HG03064 (cell line): Measurements from ENCODE around the gene RO60.
"Not testable (repeated sequence)": the region's sequence is repeated elsewhere in the genome, so short reads cannot be mapped to it uniquely, and the experiment has no call there.

ENCODE experiments used
- ATAC-seq: cut with Tn5 transposase; IDR thresholded peaks from one replicate; pipeline ENCODE4 v1.9.1; 2021; ENCODE audit warnings: low read depth; ENCODE audit not compliant: unreplicated experiment

Gene RO60

DNA sequence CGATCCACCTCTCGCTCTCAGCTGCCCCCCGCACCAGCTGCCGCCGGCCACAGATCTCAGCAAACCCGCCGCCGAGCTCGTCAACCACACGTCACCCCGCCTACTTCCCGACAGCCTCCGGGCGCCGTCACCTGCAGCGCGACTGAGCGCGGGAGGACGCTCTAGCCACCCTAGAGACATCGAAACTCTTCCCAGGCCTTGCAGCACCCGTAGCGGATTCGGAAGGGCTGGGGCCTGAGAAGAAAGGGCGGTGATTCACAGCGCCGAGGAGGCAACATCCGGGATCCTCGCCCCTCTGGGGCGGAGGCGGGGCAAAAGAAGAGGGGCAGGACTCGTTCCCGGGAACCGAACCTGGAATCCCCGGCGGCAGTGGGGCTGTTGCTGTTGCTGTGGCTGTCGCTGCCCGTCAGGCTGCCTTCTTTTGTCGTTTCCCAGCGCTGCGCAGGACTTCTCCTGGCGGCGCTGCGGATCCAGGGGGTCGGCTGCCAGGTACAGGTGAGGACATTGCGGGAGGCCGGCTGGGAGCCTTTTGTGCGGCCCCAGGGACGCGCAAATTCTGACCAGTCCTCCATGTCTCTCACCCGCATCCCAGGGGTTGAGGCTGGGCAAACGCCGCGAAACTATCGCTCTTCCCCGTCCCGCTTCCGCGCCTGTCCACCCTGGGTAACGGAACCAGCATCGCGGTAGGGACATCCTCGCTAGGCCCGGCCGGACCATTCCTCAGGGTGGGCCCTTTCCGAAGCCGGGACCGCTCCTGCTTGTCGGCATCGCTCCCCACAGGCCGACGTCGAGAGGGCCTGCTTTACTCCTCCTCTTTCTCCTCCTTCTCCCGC lies at the start of gene RO60, which contains the start of gene UCHL5:
TSS of gene RO60 (plus strand) at position 331 of the 833 bp plus-strand sequence. CDS start 9,443 bp downstream, outside the sequence.
TSS of gene UCHL5 (minus strand) at position 79 of the 833 bp plus-strand sequence. CDS start 100 bp downstream, outside the sequence.
- peak; percentile 92 for ATAC-seq

DNA sequence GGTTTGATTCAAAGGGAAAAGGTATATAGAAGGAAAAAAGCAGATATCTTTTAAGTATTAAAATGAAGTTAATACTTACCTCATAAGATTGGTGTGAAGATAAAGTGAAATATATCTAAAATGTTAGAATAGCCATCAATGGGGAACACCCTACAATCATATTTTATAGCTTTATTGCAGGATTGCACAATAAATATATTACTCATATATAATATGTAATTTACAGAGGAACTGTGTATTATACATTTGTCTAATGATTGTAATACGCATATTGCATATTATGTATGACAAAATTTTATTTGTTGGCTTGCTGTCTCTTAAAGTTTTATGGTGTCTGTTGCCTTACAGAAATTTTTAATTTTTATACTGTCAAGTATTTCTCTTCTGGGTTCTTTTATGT lies 48.0 kb upstream of the RO60 start:
- ATAC-seq: no peak

DNA sequence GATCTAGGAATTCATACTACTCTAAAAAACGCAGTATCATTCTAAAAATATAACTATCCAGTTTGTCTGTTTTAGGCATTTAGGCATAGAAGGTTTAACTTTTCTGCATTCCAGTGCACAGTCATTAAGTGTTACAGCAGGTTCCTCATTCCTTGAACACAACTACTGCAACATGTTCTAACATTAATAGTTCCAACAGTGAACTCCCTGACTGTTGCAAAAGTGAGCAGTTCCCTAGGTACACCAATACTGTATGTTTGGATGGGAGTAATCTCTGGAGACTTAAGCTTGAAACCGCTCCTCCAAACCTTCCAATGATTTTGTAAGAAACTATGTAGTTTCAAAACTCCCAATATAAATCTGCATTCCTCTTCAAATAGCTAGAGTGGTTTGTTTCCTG lies 46.4 kb upstream of the RO60 start:
- ATAC-seq: no peak

DNA sequence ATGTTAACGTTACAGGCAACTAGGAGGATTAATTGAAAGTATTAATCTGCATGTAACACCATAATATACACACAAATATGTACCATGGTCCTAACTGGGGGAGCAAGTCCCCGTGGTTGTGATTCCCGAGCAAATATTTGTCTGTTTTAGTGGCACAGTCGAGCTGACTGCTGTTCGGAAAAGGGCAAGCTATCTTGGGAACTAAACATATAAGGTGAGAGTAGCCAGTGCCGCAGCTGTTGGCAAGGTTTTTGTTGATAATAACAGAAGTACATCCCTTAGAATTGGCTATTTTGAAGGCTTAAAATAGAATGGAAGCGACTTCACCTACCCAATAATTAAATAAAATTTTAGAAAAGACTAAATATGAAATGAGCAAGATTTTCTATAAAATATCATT lies 45.7 kb upstream of the RO60 start:
- ATAC-seq: no peak

DNA sequence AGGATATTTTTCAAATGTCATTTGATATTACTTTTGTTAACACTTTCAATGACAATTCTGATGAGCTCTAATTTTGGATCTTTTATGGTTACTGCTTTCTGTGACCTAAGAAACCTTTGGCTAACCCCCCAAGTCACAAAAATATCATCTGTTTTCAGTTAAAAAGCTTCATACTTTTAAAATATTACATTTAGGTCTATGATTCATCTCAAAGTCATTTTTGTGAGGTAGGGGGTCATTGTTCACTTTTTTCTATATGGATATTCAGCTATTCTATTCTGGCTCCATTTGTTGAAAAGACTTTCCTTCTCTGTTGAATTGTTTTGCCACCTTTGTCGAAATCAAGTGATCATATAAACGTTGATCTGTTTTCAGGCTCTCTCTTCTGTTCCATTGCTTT lies 45.0 kb upstream of the RO60 start:
- no peak for ATAC-seq

DNA sequence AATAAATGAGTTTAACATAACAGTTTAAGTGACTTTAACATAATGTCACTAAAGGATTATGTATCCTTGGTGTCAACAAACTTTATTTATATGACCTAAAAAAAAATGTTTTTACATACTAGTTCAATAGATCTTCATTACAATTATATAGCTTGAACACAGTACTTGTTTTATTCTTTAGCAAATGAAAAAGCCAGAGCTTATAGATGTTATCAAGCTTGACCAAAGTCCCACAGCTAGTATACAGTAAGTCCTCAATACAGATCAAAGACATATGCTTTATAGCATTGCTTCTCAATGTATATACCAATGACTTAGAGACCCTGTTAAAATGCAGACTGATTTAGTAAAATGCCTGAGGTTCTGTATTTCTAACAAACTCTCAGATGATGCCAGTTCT lies 42.6 kb upstream of the RO60 start:
- ATAC-seq: no peak

DNA sequence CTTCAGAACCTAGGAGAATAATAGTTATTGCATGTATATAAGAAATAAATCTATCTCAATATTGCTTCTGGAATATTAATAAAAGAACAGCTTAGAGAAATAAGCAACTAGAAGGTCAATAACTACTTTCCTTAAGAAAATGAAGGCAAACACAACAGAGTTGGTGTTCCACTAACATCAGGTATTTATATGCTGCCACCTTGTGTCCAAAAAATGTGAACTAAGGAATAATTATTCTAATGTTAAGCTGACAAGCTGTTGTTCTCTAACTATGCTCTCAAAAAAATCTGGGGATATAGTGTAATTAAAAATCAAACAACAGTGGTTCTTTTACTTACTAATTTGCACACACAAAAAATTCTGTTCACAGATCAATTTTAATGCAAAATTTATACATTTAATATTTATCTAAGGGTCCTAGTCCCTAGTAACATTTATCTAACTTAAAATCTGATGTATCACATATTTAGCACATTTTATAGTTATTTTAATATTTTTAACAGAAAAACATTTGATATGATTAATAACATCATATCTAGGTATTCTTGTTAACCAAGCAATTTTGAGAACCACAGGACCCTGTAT lies 39.9 kb upstream of the RO60 start:
- ATAC-seq: no peak

DNA sequence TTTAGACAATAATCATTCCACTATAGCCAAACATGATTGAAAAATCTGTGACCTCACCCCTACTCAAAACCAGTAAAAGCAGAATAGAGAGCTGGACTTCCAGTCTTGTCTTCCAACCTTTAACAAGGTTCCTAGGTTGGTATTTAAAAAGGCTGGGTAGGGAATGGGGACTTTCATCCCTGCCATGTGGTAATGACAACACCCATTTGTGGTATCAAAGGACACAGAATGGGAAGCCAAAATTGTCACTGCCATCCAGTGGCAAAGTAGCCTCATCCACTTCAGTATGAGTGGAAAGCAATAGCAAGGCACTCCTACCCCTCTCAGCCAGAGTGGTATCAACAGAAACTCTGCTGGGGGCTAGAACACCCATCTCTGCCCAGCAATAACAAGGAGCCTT lies 34.2 kb upstream of the RO60 start:
- ATAC-seq: no peak

DNA sequence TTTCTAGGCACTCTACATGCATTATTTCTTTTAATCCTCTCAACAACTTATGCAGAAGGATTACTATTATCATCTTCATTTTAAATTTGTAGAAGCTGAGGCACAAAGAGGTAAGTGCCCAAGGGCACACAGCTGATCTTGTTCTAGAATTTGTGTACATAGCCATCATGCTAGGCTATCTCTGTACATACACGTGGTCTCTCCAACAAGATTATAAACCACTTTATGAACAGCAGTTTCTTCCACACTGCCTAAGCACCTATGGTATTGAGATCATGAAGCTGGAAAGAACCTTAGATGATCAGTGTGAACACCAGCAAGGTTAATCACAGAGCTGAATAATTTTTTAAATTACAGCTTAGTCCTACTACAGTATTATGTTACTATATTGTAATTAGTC lies 29.1 kb upstream of the RO60 start:
- no peak for ATAC-seq

DNA sequence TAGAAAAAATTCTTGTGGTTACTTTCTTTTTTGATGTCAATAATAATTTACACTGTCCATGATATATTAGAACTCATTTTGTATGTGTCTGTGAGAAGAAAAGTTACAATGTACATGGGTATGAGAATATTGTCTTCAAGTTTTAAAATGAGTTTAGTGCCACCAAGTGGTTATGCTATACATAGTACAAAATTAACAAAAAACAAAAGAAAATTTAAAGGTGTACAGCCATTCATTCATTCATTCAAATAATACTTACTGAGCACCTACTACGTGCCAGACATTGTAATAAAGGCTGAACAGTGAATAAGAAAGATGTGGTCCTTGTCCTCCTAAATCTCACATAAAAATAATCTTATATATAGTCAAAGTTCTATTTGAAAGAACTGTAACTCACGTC lies 28.0 kb upstream of the RO60 start:
- no peak for ATAC-seq

DNA sequence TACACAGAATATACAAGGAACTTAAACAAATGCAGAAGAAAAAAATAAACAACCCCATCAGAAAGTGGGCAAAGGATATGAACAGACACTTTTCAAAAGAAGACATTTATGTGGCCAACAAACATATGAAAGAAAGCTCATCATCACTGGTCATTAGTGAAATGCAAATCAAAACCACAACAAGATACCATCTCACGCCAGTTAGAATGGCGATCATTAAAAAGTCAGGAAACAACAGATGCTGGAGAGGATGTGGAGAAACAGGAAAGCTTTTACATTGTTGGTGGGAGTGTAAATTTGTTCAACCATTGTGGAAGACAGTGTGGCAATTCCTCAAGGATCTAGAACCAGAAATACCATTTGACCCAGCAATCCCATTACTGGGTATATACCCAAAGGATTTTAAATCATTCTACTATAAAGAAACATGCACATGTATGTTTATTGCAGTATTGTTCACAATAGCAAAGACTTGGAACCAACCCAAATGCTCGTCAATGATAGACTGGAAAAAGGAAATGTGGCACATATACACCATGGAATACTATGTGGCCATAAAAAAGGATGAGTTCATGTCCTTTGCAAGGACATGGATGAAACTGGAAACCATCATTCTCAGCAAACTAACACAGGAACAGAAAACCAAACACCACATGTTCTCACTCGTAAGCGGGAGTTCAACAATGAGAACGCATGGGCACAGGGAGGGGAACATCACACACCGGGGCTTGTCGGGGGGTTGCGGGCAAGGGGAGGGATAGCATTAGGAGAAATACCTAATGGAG lies 26.6 kb upstream of the RO60 start:
- not testable (repeated sequence) for ATAC-seq

DNA sequence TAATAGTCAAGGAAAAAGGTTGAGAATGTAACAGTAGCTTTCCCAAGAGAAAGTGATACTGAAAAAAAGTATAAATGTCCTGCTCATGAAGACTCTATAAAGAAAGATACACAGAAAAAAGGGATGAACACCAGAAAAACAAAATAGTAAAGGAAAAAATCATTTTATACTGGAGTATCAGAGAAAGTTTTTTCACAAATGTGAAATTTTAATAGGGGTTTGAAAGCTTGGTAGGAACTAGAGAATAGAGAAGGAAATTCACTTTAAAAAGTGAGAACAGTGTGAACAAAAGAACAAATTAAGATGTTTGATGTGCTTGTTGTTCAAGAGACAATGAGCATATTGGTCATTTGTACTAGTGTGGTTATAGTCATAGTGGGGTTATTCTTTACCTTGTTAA lies 25.8 kb upstream of the RO60 start:
- no peak for ATAC-seq

DNA sequence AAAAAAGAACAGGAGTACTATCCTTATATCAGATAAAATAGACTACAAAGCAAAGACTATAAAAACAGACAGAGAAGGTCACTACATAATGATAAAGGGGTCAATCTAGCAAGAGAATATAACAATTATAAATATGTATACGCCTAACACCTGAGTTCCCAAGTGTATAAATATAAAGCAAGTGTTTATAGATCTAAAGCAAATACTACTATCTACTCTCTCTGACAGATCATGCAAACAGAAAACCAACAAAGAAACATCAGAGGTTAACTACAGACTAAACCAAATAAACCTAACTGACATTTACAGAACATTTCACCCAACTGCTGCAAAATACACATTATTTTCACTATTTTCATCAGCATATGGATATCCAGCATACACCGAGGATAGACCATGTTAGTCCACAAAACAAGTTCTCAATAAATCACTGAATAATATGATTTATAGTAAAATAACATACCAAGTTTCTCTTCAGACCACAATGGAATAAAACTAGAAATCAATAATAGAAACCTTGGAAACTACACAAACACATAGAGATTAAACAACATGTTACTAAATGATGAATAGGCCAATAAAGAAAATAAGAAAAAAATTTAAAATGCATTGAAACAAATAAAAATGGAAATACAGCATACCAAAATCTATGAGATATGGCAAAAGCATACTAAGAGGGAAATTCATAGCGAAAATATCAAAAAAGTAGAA lies 22.9 kb upstream of the RO60 start:
- no peak for ATAC-seq

DNA sequence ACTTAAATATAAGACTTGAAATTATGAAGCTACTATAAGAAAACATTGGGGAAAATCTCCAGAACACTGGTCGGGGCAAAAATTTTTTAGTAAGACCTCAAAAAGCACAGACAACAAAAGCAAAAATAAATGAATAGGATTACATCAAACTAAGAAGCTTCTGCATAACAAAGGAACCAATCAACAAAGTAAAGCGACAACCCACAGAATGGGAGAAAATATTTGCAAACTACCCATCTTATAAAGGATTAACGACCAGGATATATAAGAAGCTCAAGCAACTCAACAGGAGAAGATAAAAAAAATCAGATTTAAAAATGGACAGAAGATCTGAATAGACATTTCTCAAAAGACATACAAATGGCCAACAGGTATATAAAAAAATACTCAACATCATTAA lies 19.4 kb upstream of the RO60 start:
- ATAC-seq: no peak

DNA sequence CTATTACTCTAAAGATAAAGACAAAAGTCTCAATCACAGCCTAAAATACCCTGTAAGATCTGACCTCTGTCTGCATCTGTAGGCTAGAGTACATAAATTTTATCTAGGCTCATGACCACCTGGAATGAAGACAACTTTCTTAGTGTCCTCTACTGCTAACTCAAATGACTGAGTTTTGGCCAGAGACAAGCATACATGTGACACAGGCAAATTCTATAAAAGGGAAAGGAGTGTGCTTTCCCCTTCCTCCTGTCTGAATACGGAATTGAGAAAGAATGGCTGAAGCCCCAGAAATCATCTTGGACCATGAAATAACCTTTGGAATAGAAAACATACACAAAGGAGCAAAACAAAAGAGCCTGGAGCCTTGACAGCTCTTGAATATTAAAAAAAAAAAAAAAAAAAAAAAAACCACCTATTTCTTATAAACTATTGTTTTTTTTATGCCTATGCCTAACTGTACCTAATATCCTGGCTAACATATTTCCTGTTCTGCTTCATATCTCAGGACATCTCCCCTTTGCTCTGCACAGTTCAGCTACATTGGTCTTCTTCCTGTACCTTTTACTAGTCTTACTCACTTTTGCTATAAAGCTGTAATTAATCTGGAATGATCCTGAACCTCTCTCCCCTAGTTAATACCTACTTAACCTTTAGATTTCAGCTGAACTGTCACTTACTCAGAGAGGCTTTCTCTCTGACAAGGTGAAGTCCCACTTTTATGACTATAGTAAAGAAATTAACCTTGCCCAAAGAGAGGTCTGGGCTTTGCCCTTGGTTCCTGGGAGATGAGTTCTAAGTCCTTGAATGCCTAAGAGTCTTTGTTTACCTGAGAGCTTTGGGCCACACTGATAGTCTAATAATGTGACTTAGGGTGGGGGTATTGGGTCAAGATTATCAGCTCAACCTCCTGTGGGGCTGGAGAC lies 16.4 kb upstream of the RO60 start:
- ATAC-seq: no peak

DNA sequence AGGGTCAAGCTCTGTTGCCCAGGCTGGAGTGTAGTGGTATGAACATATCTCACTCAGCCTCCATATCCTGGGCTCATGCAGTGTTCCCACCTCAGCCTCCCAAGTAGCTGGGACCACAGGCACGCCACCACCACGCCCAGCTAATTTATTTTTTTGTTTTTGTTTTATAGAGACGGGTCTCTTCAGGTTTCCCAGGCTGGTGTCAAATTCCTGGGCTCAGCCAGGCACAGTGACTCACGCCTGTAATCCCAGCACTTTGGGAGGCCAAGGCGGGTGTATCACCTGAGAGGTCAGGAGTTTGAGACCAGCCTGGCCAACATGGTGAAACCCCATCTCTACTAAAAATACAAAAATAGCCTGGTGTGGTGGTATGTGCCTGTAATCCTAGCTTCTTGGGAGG lies 10.5 kb upstream of the RO60 start:
- not testable (repeated sequence) for ATAC-seq

DNA sequence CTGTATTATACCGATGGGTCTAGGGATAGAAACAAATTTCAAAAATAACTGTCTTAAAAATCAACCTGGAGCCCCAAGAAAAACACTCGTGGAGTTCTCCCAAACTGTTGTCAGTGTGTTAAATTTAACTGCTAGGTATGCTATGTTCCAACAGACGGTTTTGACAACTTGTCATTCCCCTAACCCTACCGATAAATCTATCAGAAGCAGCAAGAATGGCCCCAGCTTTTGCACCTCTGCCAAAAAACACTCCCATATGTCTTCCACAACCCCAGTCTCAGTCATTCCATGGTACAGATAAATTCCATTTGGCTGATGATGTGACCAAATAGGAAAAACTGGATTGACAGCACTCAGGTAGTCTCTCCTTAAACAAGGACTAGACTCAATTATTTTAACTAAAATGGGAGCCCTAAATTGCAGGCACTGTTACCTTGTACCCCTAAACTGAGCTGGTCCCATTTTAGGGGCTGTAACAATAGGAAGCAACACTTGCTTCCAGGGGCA lies 5.2 kb upstream of the RO60 start:
- ATAC-seq: no peak

DNA sequence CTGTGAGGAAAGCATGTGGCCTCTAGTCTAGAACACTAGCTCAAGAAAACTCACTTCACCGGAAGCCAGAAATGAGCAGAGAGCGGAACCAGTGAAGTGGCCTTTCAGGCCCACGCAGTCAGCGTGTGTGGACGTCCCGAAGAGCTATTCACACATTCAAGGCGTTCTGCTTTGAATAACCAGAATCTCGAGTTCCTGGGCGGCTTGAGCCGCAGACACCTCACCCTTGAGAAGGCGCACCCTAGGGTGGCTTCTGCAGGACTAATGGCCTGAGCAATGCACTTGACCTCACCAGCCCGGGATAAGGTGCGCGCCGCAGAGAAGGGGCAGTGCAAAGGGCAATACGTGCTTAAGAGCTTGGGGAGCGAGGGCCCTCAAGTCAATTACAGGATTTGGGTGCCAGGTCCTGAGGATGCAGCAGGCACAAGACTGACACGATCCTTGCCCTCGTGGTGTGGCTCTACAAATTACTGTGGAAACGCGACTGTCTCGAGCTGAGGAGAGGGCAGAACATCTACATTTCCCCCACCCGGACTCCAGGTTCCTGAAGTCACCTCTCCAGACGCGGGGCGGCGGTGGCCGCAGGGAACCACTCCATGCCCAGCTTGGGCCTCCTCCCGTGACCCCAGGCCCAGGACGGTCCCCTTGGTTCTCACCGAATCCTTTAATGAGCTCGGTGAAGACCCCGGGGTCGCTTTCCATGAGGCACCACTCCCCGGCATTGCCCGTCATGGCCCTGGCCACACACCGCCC lies 707 bp upstream of the RO60 start:
- ATAC-seq: peak; percentile 50

DNA sequence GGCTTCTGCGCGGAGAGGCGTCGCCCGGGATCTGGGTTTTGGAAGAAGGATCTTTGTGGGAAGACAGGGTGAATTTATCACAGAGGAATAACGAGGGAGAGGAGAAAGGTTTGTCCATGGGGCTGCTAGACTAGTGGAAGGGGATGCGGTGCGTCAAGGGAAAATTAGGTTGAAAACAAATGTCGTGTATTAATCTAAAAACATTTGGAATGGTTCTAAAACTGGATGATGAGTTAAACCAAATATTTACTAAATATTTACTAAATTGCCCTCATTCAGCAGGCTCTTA lies 647 bp downstream of the RO60 start:
- ATAC-seq: no peak
